H9 (cell line): ENCODE data around the gene SLA2. TPM values are rescaled to one million over a fixed set of nuclear protein-coding genes. Genes with fewer than 3 reads are reported as not detected.

Source experiments
- DNase-seq: peaks from one replicate; pipeline ENCODE4 v3.0.0-alpha.2; 2017
- H2AFZ ChIP-seq: one replicate; pipeline ENCODE4 v1.6.1; 2013; ENCODE audit warnings: mild to moderate bottlenecking, low read length, control low read depth, moderate library complexity
- H2AK5ac ChIP-seq: 2 replicates; pipeline ENCODE4 v1.6.1; 2013; ENCODE audit warnings: low read length, control low read depth, mixed read lengths; ENCODE audit not compliant: insufficient read length
- H2BK120ac ChIP-seq: one replicate; pipeline ENCODE4 v1.6.1; 2013; ENCODE audit warnings: low read depth, mild to moderate bottlenecking, low read length, control low read depth, inconsistent platforms; ENCODE audit not compliant: poor library complexity, severe bottlenecking
- H2BK12ac ChIP-seq: 2 replicates; pipeline ENCODE4 v1.6.1; 2013; ENCODE audit warnings: low read length, control low read depth, mixed read lengths, low read depth; ENCODE audit not compliant: insufficient read length
- H2BK15ac ChIP-seq: 2 replicates; pipeline ENCODE4 v1.6.1; 2013; ENCODE audit warnings: low read depth, low read length, control low read depth
- H2BK20ac ChIP-seq: one replicate; pipeline ENCODE4 v1.6.1; 2013; ENCODE audit warnings: low read depth, mild to moderate bottlenecking, low read length, control low read depth, inconsistent platforms; ENCODE audit not compliant: poor library complexity, severe bottlenecking
- H2BK5ac ChIP-seq: 2 replicates; pipeline ENCODE4 v1.6.1; 2013; ENCODE audit warnings: low read length, control low read depth, mixed read lengths; ENCODE audit not compliant: insufficient read length
- H3K14ac ChIP-seq: 2 replicates; pipeline ENCODE4 v1.6.1; 2013; ENCODE audit warnings: low read length, control low read depth; ENCODE audit not compliant: insufficient read depth
- H3K18ac ChIP-seq: 2 replicates; pipeline ENCODE4 v1.6.1; 2013; ENCODE audit warnings: low read depth, mild to moderate bottlenecking, mixed read lengths, low read length, control low read depth; ENCODE audit not compliant: insufficient read length
- H3K23ac ChIP-seq: 2 replicates; pipeline ENCODE4 v1.6.1; 2013; ENCODE audit warnings: low read length, control low read depth, mixed read lengths, low read depth; ENCODE audit not compliant: insufficient read length
- H3K23me2 ChIP-seq: 2 replicates; pipeline ENCODE4 v1.6.1; 2013; ENCODE audit warnings: low read depth, mild to moderate bottlenecking, mixed read lengths, low read length, control low read depth; ENCODE audit not compliant: insufficient read length, poor library complexity, severe bottlenecking
- H3K27ac ChIP-seq: 2 replicates; pipeline ENCODE4 v1.5.1; 2013; ENCODE audit warnings: low read length, control low read depth, mixed read lengths, low read depth; ENCODE audit not compliant: insufficient read length
- H3K27me3 ChIP-seq: 2 replicates; pipeline ENCODE4 v1.6.1; 2013; ENCODE audit warnings: low read length, control low read depth, inconsistent platforms; ENCODE audit not compliant: insufficient read depth
- H3K4ac ChIP-seq: 2 replicates; pipeline ENCODE4 v1.6.1; 2013; ENCODE audit warnings: low read depth, mild to moderate bottlenecking, control low read depth, inconsistent platforms, low read length, moderate library complexity
- H3K4me1 ChIP-seq: 2 replicates; pipeline ENCODE4 v1.6.1; 2013; ENCODE audit warnings: low read length, control low read depth, inconsistent platforms; ENCODE audit not compliant: insufficient read depth
- H3K4me2 ChIP-seq: 2 replicates; pipeline ENCODE4 v1.6.1; 2013; ENCODE audit warnings: low read length, control low read depth, mixed read lengths; ENCODE audit not compliant: insufficient read length, insufficient read depth
- H3K56ac ChIP-seq: 2 replicates; pipeline ENCODE4 v1.6.1; 2013; ENCODE audit warnings: low read depth, mild to moderate bottlenecking, mixed read lengths, low read length, control low read depth; ENCODE audit not compliant: insufficient read length
- H3K79me1 ChIP-seq: 2 replicates; pipeline ENCODE4 v1.6.1; 2013; ENCODE audit warnings: low read depth, mild to moderate bottlenecking, moderate library complexity, low read length, control low read depth, inconsistent platforms; ENCODE audit not compliant: insufficient read depth, poor library complexity, severe bottlenecking
- H3K79me2 ChIP-seq: 2 replicates; pipeline ENCODE4 v1.6.1; 2013; ENCODE audit warnings: low read length, control low read depth, inconsistent platforms; ENCODE audit not compliant: insufficient read depth
- H3K9ac ChIP-seq: 2 replicates; pipeline ENCODE4 v1.6.1; 2013; ENCODE audit warnings: low read length, control low read depth, mixed read lengths; ENCODE audit not compliant: insufficient read length; ENCODE audit errors: extremely low read depth
- H3K9me3 ChIP-seq: one replicate; pipeline ENCODE4 v1.6.1; 2013; ENCODE audit warnings: low read depth, low read length, inconsistent platforms; ENCODE audit not compliant: control insufficient read depth
- H3T11ph ChIP-seq: one replicate; pipeline ENCODE4 v1.6.1; 2013; ENCODE audit warnings: mild to moderate bottlenecking, low read length, control low read depth, inconsistent platforms
- H4K20me1 ChIP-seq: one replicate; pipeline ENCODE4 v1.6.1; 2013; ENCODE audit not compliant: control insufficient read depth, insufficient read length, insufficient read depth
- H4K5ac ChIP-seq: 2 replicates; pipeline ENCODE4 v1.6.1; 2013; ENCODE audit warnings: low read depth, mild to moderate bottlenecking, mixed read lengths, low read length, control low read depth; ENCODE audit not compliant: insufficient read length
- H4K8ac ChIP-seq: replicated peaks from 2 replicates; pipeline ENCODE4 v1.6.1; 2013; ENCODE audit warnings: low read length, control low read depth, mixed read lengths, low read depth; ENCODE audit not compliant: insufficient read length
- H4K91ac ChIP-seq: 2 replicates; pipeline ENCODE4 v1.6.1; 2013; ENCODE audit warnings: low read depth, mild to moderate bottlenecking, moderate library complexity, mixed read lengths, low read length, control low read depth; ENCODE audit not compliant: insufficient read length
- H3K27ac Mint-ChIP-seq, 3 experiments: 2 replicates in 2 of 3; 3 replicates in 1 of 3; pipeline ENCODE4 v1.8.0; 2020 to 2021; ENCODE audit warnings: mixed read lengths in 3 of 3, mild to moderate bottlenecking in 1 of 3, moderate library complexity in 1 of 3
- H3K27me3 Mint-ChIP-seq: 2 replicates; pipeline ENCODE4 v1.8.0; 2021; ENCODE audit warnings: low read depth, mild to moderate bottlenecking, moderate library complexity, mixed read lengths
- H3K36me3 Mint-ChIP-seq, 3 experiments: 2 replicates in 2 of 3; 3 replicates in 1 of 3; pipeline ENCODE4 v1.8.0; 2020 to 2021; ENCODE audit warnings: low read depth in 3 of 3, mixed read lengths in 3 of 3; ENCODE audit not compliant: insufficient read depth in 1 of 3
- H3K4me1 Mint-ChIP-seq, 2 experiments: 2 replicates each; pipeline ENCODE4 v1.8.0; 2020; ENCODE audit warnings: mixed read lengths in 2 of 2
- H3K4me3 Mint-ChIP-seq, 2 experiments: 2 replicates in 1 of 2; 3 replicates in 1 of 2; pipeline ENCODE4 v1.8.0; 2020 to 2021; ENCODE audit warnings: mild to moderate bottlenecking in 2 of 2, mixed read lengths in 2 of 2, moderate library complexity in 1 of 2
- H3K9me3 Mint-ChIP-seq, 2 experiments: 2 replicates in 1 of 2; 3 replicates in 1 of 2; pipeline ENCODE4 v1.8.0; 2020; ENCODE audit warnings: mild to moderate bottlenecking in 2 of 2, mixed read lengths in 2 of 2, moderate library complexity in 1 of 2
- CTCF ChIP-seq: fragments of 200-600 bp; sonication (generic); conservative IDR thresholded peaks from 3 replicates; pipeline ENCODE4 v1.8.0; 2021; ENCODE audit warnings: antibody characterized with exemption, mild to moderate bottlenecking
- whole genome bisulfite sequencing: extraction: QIAGEN DNeasy Blood & Tissue Kit; methylation state at CpG from one replicate; pipeline ENCODE4 v1.1.7; 2013; ENCODE audit warnings: missing lambda C conversion rate, low lambda C conversion rate, mixed read lengths; ENCODE audit not compliant: insufficient read length; ENCODE audit errors: extremely low coverage; 5-methylcytosine and 5-hydroxymethylcytosine counted together
- total RNA-seq: library from RNA; stranded (reverse); gene quantifications from 2 replicates; pipeline ENCODE4 v1.2.1, GENCODE V29; 2021

Gene SLA2
- total RNA-seq, 1 experiment from 2014 or later = 0.20 TPM

GRCh38 chr20:36632147-36632486 is 13.9 kb downstream of the SLA2 start:
- Histone ChIP-seq H3K14ac (no peak overlapping the region), H2BK20ac (no peak overlapping the region), H2AK5ac (no peak overlapping the region), H3K4ac (no peak overlapping the region), H3K4me1 (no peaks in the 10 kb centered on the region; the same call in 1 of the 2 replicates), H3K9ac (no peak overlapping the region), H3K23ac (no peak overlapping the region), H3K4me2 (no peak overlapping the region), H2BK5ac (no peak overlapping the region), H3K79me1 (no peaks in the 10 kb centered on the region), H3K9me3 (no peaks in the 10 kb centered on the region), H3K23me2 (no peaks in the 10 kb centered on the region), H3K79me2 (no peaks in the 10 kb centered on the region), H2BK12ac (no peak overlapping the region), H4K91ac (no peak overlapping the region), H3K56ac (no peak overlapping the region), H3T11ph (no peak overlapping the region), H4K5ac (no peak overlapping the region), H3K27me3 (no peaks in the 10 kb centered on the region), H4K20me1 (no peaks in the 10 kb centered on the region), H3K27ac (no peak overlapping the region), H3K18ac (no peak overlapping the region), H2BK120ac (no peak overlapping the region), H4K8ac (no peak overlapping the region), H2BK15ac (no peak overlapping the region), H2AFZ (no peak overlapping the region)
- no peak for TF ChIP-seq CTCF
- Mint-ChIP-seq H3K27me3 (no peaks in the 10 kb centered on the region), H3K9me3 (no peaks in the 10 kb centered on the region), H3K4me3 (no peak overlapping the region), H3K4me1 (peaks cover 6 to 8% of the 10 kb centered on the region in 2 experiments; a peak in 3 of 4 replicates), H3K36me3 (no peaks in the 10 kb centered on the region), H3K27ac (peak overlapping the region in 1 of 3 experiments; percentile 34; a peak in 3 of 7 replicates)
- WGBS = no CpG with 5 or more reads among the region's 3 CpGs
- DNase-seq = no peak
